Measurements from ENCODE around the gene NEURL3.
"Not testable (repeated sequence)": the region's sequence is repeated elsewhere in the genome, so short reads cannot be mapped to it uniquely, and the experiment has no call there.

- not testable (repeated sequence) for TF ChIP-seq MYC (IDR thresholded peaks at IDR 0.05; ENCODE audit: low read depth, low read length); POLR2A (IDR thresholded peaks at IDR 0.05; ENCODE audit: extremely low read depth, insufficient read length)
Observed at GRCh38 chr2:96553957-96554292, 48.8 kb upstream of the NEURL3 start.
